Measurements from ENCODE around the gene TERT.

TERT gene

GRCh38 chr5:1259806-1260480 lies 34.9 kb downstream of the TERT start:
- DNase-seq (ENCODE audit: low read depth in 3 of 3): no peak

GRCh38 chr5:1257841-1258240 lies 37.0 kb downstream of the TERT start:
- no peak for DNase-seq (ENCODE audit: low read depth in 3 of 3)

DNA sequence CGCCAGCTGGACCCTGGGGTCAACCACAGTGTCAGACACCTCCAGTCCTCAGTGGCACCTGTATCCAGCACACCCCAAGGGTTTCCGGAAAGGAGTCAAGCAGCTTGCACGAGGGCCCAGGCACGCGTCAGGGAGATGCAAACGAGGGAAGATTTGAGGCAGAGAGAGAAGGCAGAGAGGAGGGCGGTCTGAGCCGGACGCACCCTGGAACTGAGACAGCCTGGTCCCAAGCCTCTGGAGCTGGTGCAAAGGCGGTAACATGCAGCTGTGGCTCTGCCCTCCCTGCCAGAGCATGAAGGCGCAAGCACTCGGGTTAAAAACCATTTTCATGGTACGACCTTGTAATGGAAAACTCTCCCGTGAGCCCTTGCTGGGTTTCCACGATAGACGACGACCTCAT lies 37.5 kb downstream of the TERT start:
- no peak for DNase-seq (ENCODE audit: low read depth in 3 of 3)

- no peak for DNase-seq (ENCODE audit: low read depth in 3 of 3)
Measured at GRCh38 chr5:1256776-1257175, 38.1 kb downstream of the TERT start.

GRCh38 chr5:1255081-1255561 lies 39.7 kb downstream of the TERT start:
- peak in 2 of 3 experiments; percentile 11 to 26 for DNase-seq (ENCODE audit: low read depth in 3 of 3)

GRCh38 chr5:1254196-1254595 lies 40.7 kb downstream of the TERT start:
- no peak for DNase-seq (ENCODE audit: low read depth in 3 of 3)

DNA sequence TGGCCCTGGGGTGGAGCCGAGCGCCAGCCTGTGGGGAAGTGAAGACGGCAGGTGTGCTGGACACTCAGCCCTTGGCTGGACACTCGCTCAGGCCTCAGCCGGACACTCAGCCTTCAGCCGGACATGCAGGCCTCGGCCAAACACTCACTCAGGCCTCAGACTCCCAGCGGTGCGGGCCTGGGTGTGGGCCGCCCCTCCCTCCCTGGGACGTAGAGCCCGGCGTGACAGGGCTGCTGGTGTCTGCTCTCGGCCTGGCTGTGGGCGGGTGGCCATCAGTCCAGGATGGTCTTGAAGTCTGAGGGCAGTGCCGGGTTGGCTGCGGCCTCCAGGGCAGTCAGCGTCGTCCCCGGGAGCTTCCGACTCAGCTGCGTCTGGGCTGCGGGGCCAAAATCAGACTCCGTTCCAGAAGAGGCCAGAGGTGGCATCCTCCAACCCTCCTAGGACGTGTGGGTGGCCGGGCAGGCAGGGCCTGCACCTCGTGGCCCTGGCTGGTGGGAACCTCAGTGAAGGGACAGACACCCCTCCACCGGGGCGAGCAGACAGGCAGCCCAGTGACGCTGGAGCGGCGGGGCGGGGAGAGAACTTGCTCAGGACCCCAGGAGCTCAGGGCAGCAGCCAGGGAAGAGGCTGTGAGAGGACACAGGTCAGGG lies 41.3 kb downstream of the TERT start:
- DNase-seq (ENCODE audit: low read depth in 3 of 3): no peak

GRCh38 chr5:1252681-1253080 lies 42.2 kb downstream of the TERT start:
- no peak for DNase-seq (ENCODE audit: low read depth in 3 of 3)

GRCh38 chr5:1251678-1252580 lies 42.9 kb downstream of the TERT start:
- DNase-seq (ENCODE audit: low read depth in 3 of 3): no peak

DNA sequence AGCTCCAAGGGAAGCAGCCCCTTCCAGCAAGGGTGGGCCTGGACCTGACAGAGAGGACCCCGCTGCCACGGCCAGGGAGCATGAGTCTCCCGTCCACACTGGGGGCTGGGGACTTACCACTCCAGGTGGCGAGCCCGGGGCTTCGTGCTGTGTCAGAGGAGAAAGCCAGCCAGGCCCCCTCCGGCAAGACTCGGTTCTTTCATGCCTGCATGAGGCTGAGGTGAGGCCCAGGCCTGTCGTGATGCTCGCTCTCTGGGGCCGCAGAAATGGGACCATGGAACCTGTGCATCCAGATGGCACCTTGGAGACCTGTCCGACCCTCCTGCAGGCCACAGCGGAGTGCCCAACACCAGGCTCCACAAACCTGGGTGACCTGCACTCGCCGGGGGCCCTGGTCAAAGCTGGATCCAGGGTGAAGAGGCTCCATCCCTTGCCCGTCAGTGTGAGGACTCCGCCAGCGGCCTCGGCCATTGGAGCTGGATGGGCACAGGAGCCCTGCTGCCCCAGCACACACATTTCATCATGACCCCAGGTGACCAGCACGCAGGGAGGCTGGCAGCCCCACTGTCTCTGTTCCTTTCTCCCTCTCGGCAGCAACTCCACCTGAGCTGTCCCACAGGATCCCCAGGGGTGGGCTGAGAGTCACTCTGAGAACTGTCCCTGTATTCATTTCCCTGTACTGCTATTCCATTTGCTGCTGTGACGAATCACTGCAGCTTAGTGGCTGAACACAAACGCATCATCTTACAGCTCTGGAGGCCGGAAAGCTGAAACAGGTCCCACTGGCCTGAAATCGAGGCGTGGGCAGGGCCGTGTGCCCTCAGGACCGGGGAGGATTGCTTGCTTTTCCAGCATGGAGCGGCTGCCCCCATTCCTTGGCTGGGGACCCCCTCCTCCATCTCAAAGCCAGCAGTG lies 45.2 kb downstream of the TERT start:
- DNase-seq (ENCODE audit: low read depth in 3 of 3): no peak

- DNase-seq (ENCODE audit: low read depth in 3 of 3): no peak
Measured at GRCh38 chr5:1247811-1248210, 47.1 kb downstream of the TERT start.

DNA sequence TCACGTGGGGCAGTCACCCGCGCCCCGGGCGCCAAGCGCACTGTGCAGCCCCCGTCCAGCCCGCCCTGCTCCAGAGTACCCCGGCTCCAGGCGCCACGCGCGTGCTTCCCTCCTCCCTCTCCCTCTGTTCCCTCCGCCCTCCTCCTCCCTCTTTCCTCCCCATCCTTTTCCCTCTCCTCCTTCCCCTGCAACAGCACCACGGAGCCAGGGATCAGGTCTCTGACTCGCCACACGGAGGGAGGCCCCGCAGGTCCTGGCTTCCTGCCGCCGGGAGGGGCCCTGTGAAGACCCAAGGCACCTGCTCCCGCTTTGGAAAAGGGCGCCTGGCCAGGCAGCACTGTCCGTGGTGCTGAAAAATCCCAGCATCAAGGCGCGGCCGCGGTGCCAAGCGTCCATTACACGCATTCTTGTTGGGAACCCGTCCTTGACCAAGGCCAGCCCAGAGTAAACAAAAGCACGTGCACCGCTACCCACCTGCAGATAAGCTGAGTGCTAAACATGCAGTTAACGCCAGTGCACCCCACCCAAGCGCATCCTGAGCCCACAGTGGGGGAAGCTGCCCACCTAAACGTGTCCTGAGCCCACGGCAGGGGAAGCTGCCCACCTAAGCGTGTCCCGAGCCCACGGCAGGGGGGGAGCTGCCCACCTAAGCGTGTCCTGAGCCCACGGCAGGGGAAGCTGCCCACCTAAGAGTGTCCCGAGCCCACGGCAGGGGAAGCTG lies 48.0 kb downstream of the TERT start:
- DNase-seq (ENCODE audit: low read depth in 3 of 3): no peak

GRCh38 chr5:1245905-1246576 lies 48.8 kb downstream of the TERT start:
- no peak for DNase-seq (ENCODE audit: low read depth in 3 of 3)

- no peak for DNase-seq (ENCODE audit: low read depth in 3 of 3)
Measured at GRCh38 chr5:1244976-1245375, 49.9 kb downstream of the TERT start.

DNA sequence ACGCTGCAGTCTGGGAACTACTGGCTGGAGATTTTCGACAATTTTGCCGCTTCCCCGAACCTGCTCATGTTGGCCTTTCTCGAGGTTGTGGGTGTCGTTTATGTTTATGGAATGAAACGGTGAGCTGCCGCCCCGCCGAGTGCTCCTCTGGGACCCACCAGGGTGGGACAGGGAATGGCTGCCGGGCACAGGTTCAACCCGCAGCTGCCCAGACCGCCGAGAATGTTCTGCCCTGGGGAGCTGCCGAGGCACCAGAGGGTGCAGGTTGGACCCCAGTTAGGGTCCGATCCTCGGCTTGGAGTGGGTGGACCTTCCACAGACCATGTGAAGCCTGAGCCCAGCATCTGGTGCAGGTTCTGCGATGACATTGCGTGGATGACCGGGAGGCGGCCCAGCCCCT lies 50.6 kb downstream of the TERT start:
- no peak for DNase-seq (ENCODE audit: low read depth in 3 of 3)

GRCh38 chr5:1243487-1244130 lies 51.3 kb downstream of the TERT start:
- DNase-seq (ENCODE audit: low read depth in 3 of 3): no peak

GRCh38 chr5:1242733-1243486 lies 52.0 kb downstream of the TERT start:
- no peak for DNase-seq (ENCODE audit: low read depth in 3 of 3)

DNA sequence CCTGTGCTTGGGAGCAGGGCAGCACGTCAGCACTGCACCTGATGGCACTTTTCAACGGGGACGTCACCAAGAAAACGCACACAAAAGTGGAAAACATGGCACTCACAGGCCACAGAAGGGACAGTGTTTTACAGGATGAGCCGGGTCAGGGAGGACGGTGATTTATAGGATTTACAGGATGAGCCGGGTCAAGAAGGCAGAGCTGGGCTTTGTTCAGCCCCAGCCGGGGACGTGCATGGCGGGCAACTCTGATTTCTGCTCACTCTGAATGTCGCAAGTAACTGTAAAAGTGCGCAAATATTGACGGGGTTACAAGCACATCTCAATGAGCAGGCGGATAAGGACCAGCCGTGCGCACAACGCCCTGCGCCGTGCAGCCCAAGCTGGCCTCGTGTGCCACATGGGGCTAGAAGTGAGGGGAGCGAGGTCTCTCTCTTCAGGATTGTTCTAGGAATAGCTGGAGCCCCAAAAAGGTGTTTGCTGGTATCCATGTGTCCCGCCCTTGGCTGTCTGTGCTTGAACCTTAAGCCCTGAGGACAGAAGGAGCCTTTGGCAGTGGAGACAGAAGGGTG lies 53.3 kb downstream of the TERT start:
- no peak for DNase-seq (ENCODE audit: low read depth in 3 of 3)
